OCI-LY3 (cell line): ENCODE measurements around the gene PHACTR2.

Experiments used
- H2AFZ ChIP-seq: fragments of 200-600, 300-600 bp; shearing (Covaris generic); 2 replicates; pipeline ENCODE4 v1.6.0; 2014; ENCODE audit warnings: antibody characterized with exemption, low read depth, low read length
- H3K27ac ChIP-seq: fragments of 200-600, 300-600 bp; sonication (generic); 2 replicates; pipeline ENCODE4 v1.5.1; 2014; ENCODE audit warnings: mild to moderate bottlenecking, low read length, moderate library complexity, mixed read lengths
- H3K27me3 ChIP-seq: fragments of 200-600, 300-600 bp; sonication (generic); 2 replicates; pipeline ENCODE4 v1.6.1; 2014; ENCODE audit warnings: low read depth, low read length, mixed read lengths
- H3K36me3 ChIP-seq: fragments of 200-600, 300-600 bp; sonication (generic); replicated peaks from 2 replicates; pipeline ENCODE3; 2014; ENCODE audit warnings: low read depth, low read length, mixed read lengths
- H3K4me1 ChIP-seq: fragments of 300-600, 200-600 bp; sonication (generic); 2 replicates; pipeline ENCODE4 v1.6.1; 2014; ENCODE audit warnings: low read length, mixed read lengths
- H3K4me2 ChIP-seq: fragments of 200-600, 300-600 bp; sonication (generic); 2 replicates; pipeline ENCODE4 v1.6.1; 2014; ENCODE audit warnings: low read length, mixed read lengths
- H3K4me3 ChIP-seq: fragments of 300-600, 200-600 bp; sonication (generic); 2 replicates; pipeline ENCODE4 v1.5.1; 2014; ENCODE audit warnings: antibody characterized with exemption, mild to moderate bottlenecking, low read length, moderate library complexity
- H3K79me2 ChIP-seq: fragments of 300-600, 200-600 bp; shearing (Covaris generic); 2 replicates; pipeline ENCODE4 v1.6.1; 2014; ENCODE audit warnings: mild to moderate bottlenecking, low read length, mixed read lengths
- H3K9ac ChIP-seq: fragments of 300-600, 200-600 bp; shearing (Covaris generic); 2 replicates; pipeline ENCODE4 v1.6.0; 2014; ENCODE audit warnings: mild to moderate bottlenecking, low read length, moderate library complexity
- H3K9me3 ChIP-seq: fragments of 200-600, 300-600 bp; shearing (Covaris generic); 2 replicates; pipeline ENCODE4 v1.6.1; 2014; ENCODE audit warnings: low read length, mixed read lengths; ENCODE audit not compliant: insufficient read depth
- H4K20me1 ChIP-seq: fragments of 200-600, 300-600 bp; sonication (generic); 2 replicates; pipeline ENCODE4 v1.6.1; 2016; ENCODE audit warnings: low read length, mixed read lengths; ENCODE audit not compliant: insufficient read depth
- EZH2phosphoT487 ChIP-seq: fragments of 200-600 bp; shearing (Covaris generic); IDR thresholded peaks from 2 replicates; pipeline ENCODE4 v1.6.1; 2018; ENCODE audit warnings: antibody characterized with exemption, mixed run types, low read depth
- TF ChIP-seq, protein P1 (sequence below): fragments of 200-600, 300-600 bp; sonication (generic); IDR thresholded peaks from 2 replicates; pipeline ENCODE4 v1.5.1; 2014; ENCODE audit warnings: antibody characterized with exemption, low read length, low read depth

Gene PHACTR2

DNA sequence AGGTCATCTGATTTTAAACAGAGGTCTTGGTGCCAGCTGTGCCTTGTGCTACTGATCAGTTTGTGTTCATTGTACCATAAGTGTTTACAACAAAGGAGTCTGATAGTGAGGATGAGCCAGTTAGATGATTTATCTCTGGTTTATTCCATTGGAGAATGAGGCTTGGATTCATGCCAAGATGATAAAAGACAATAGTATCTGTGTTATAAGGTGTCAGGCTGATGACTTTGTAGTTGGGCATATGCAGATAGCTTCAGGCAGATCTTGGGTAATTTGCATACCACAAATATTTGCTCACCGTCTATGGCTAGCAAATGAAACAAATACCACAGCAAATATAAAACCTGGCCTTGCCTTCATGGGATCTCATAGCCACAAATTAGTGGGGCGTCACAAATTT is 43.3 kb upstream of the PHACTR2 start:
- no peaks in the 10 kb centered on the region for H3K36me3 ChIP-seq
- no peak overlapping the region for H3K4me3 ChIP-seq
- no peaks in the 10 kb centered on the region; the same call in 1 of the 2 replicates for H4K20me1 ChIP-seq
- TF ChIP-seq EZH2phosphoT487: no peak
- TF ChIP-seq, protein P1, sequence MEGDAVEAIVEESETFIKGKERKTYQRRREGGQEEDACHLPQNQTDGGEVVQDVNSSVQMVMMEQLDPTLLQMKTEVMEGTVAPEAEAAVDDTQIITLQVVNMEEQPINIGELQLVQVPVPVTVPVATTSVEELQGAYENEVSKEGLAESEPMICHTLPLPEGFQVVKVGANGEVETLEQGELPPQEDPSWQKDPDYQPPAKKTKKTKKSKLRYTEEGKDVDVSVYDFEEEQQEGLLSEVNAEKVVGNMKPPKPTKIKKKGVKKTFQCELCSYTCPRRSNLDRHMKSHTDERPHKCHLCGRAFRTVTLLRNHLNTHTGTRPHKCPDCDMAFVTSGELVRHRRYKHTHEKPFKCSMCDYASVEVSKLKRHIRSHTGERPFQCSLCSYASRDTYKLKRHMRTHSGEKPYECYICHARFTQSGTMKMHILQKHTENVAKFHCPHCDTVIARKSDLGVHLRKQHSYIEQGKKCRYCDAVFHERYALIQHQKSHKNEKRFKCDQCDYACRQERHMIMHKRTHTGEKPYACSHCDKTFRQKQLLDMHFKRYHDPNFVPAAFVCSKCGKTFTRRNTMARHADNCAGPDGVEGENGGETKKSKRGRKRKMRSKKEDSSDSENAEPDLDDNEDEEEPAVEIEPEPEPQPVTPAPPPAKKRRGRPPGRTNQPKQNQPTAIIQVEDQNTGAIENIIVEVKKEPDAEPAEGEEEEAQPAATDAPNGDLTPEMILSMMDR: no peak
- no peak overlapping the region for H3K27ac ChIP-seq
- H2AFZ ChIP-seq: no peak overlapping the region
- H3K4me1 ChIP-seq: no peaks in the 10 kb centered on the region
- no peak overlapping the region for H3K9ac ChIP-seq
- H3K27me3 ChIP-seq: no peaks in the 10 kb centered on the region
- peaks cover 3% of the 10 kb centered on the region; the same call in 1 of the 2 replicates for H3K79me2 ChIP-seq
- H3K9me3 ChIP-seq: no peaks in the 10 kb centered on the region
- no peak overlapping the region for H3K4me2 ChIP-seq

GRCh38 chr6:143637691-143638090 is 40.1 kb upstream of the PHACTR2 start:
- H3K36me3 ChIP-seq: no peaks in the 10 kb centered on the region
- no peak overlapping the region for H3K4me3 ChIP-seq
- H2AFZ ChIP-seq: no peak overlapping the region
- peaks cover 3% of the 10 kb centered on the region; the same call in 1 of the 2 replicates for H3K79me2 ChIP-seq
- H3K27me3 ChIP-seq: no peaks in the 10 kb centered on the region
- H3K4me1 ChIP-seq: no peaks in the 10 kb centered on the region
- no peaks in the 10 kb centered on the region for H3K9me3 ChIP-seq
- no peaks in the 10 kb centered on the region; the same call in 1 of the 2 replicates for H4K20me1 ChIP-seq
- TF ChIP-seq, protein P1: no peak
- no peak for TF ChIP-seq EZH2phosphoT487
- H3K27ac ChIP-seq: no peak overlapping the region
- no peak overlapping the region for H3K4me2 ChIP-seq
- H3K9ac ChIP-seq: no peak overlapping the region

- Histone ChIP-seq H4K20me1 (no peaks in the 10 kb centered on the region; the same call in 1 of the 2 replicates), H3K4me3 (no peak overlapping the region), H3K27me3 (no peaks in the 10 kb centered on the region), H3K4me2 (no peak overlapping the region), H3K9ac (no peak overlapping the region), H3K27ac (no peak overlapping the region), H3K79me2 (no peaks in the 10 kb centered on the region), H2AFZ (no peak overlapping the region), H3K4me1 (peaks cover 13% of the 10 kb centered on the region), H3K36me3 (no peaks in the 10 kb centered on the region), H3K9me3 (no peaks in the 10 kb centered on the region)
- TF ChIP-seq, protein P1: no peak
- TF ChIP-seq EZH2phosphoT487: no peak
These were observed 35.4 kb upstream of the PHACTR2 start for GRCh38 chr6:143642403-143642802.

GRCh38 chr6:143647191-143647590 is 30.6 kb upstream of the PHACTR2 start:
- H3K4me3 ChIP-seq: no peak overlapping the region
- no peaks in the 10 kb centered on the region for H4K20me1 ChIP-seq
- no peak overlapping the region for H2AFZ ChIP-seq
- no peaks in the 10 kb centered on the region for H3K9me3 ChIP-seq
- no peaks in the 10 kb centered on the region for H3K36me3 ChIP-seq
- H3K79me2 ChIP-seq: no peaks in the 10 kb centered on the region
- H3K27ac ChIP-seq: no peak overlapping the region
- peaks cover 16% of the 10 kb centered on the region for H3K4me1 ChIP-seq
- no peaks in the 10 kb centered on the region for H3K27me3 ChIP-seq
- 0 out of 2 replicates have a peak overlapping the region, but pooled peaks have one; percentile 1 for H3K4me2 ChIP-seq
- no peak for TF ChIP-seq EZH2phosphoT487
- TF ChIP-seq, protein P1: no peak
- H3K9ac ChIP-seq: no peak overlapping the region
